Measurements from ENCODE around the gene NR5A1.

Gene NR5A1

GRCh38 chr9:124495126-124496074 lies 11.8 kb downstream of the NR5A1 start:
- Histone ChIP-seq H3F3A (ENCODE audit: insufficient read depth) (no peaks in the 10 kb centered on the region), H3K27me3 (ENCODE audit: low read length) (no peaks in the 10 kb centered on the region), H3K4me2 (ENCODE audit: low read depth, low read length, poor library complexity, severe bottlenecking) (no peak overlapping the region)

DNA sequence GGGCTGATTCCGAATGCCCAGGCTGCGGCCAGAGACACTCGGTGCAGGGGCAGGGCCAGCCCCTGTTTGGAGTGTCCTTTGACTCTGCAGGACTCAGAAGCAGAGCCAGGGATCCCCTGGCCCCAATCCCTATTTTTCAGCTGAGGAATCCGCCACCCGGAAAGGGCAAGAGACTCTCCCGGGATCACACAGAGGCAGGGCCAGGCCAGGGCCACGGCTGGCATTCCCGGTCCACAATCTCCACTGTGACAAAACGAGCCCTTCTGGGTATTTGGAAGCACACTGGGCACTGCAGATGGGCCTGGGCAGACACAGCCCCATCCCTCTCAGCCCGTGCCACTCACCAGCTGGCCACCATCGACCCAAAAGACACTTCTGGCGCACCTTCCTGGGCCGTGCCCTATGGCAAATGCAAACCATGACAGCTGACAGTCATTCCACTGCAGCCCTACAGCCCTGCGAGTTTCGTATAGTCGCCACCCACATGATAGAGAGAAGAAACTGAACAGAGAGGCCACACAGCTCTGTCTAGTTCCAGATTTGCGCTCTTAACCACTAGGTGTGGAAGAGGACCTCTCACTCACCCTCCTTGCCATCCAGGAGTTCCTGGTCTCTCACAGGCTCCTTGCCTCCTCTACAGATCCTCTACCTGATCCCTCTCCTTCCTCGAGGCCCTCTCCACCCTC lies 13.3 kb downstream of the NR5A1 start:
- Histone ChIP-seq H3K27me3 (ENCODE audit: low read length) (no peaks in the 10 kb centered on the region), H2AFZ (ENCODE audit: low read depth, low read length, severe bottlenecking) (no peak overlapping the region), H3F3A (ENCODE audit: insufficient read depth) (no peaks in the 10 kb centered on the region), H3K9ac (ENCODE audit: low read length) (no peak overlapping the region), H3K9me2 (replicated peaks; ENCODE audit: insufficient read depth, low read length) (no peaks in the 10 kb centered on the region), H4K20me1 (ENCODE audit: low read depth, low read length) (no peaks in the 10 kb centered on the region), H3K79me2 (ENCODE audit: insufficient read depth, low read length) (no peaks in the 10 kb centered on the region), H3K27ac (ENCODE audit: low read depth, low read length) (no peak overlapping the region), H3K4me2 (ENCODE audit: low read depth, low read length, poor library complexity, severe bottlenecking) (no peak overlapping the region), H3K4me3 (ENCODE audit: insufficient read depth, low read length, poor library complexity, severe bottlenecking) (no peak overlapping the region), H3K36me3 (ENCODE audit: low read length) (no peaks in the 10 kb centered on the region), H3K9me3 (ENCODE audit: insufficient read depth, low read length) (no peaks in the 10 kb centered on the region)
- TF ChIP-seq EZH2phosphoT487 (conservative IDR thresholded peaks at IDR 0.05; ENCODE audit: low read length) (no peak), CTCF (IDR thresholded peaks at IDR 0.05; ENCODE audit: insufficient read depth, low read length, poor library complexity, severe bottlenecking) (no peak)

More at GRCh38 chr9:124495126-124496074, 11.8 kb downstream of the NR5A1 start:
- Histone ChIP-seq H3K9me2 (replicated peaks; ENCODE audit: insufficient read depth, low read length) (no peaks in the 10 kb centered on the region), H3K79me2 (ENCODE audit: insufficient read depth, low read length) (no peaks in the 10 kb centered on the region), H4K20me1 (ENCODE audit: low read depth, low read length) (no peaks in the 10 kb centered on the region), H3K9ac (ENCODE audit: low read length) (no peak overlapping the region), H3K4me3 (ENCODE audit: insufficient read depth, low read length, poor library complexity, severe bottlenecking) (no peak overlapping the region), H3K36me3 (ENCODE audit: low read length) (no peaks in the 10 kb centered on the region), H3K27ac (ENCODE audit: low read depth, low read length) (no peak overlapping the region), H2AFZ (ENCODE audit: low read depth, low read length, severe bottlenecking) (no peak overlapping the region), H3K9me3 (ENCODE audit: insufficient read depth, low read length) (no peaks in the 10 kb centered on the region)
- TF ChIP-seq EZH2phosphoT487 (conservative IDR thresholded peaks at IDR 0.05; ENCODE audit: low read length) = no peak
- no peak for TF ChIP-seq CTCF (IDR thresholded peaks at IDR 0.05; ENCODE audit: insufficient read depth, low read length, poor library complexity, severe bottlenecking)

- no peak overlapping the region for H3K9ac ChIP-seq (ENCODE audit: low read length)
- H3K36me3 ChIP-seq (ENCODE audit: low read length) = no peaks in the 10 kb centered on the region
- H3K9me2 ChIP-seq (replicated peaks; ENCODE audit: insufficient read depth, low read length) = no peaks in the 10 kb centered on the region
- H4K20me1 ChIP-seq (ENCODE audit: low read depth, low read length) = no peaks in the 10 kb centered on the region
- no peak overlapping the region for H3K4me3 ChIP-seq (ENCODE audit: insufficient read depth, low read length, poor library complexity, severe bottlenecking)
- H2AFZ ChIP-seq (ENCODE audit: low read depth, low read length, severe bottlenecking) = no peak overlapping the region
- H3K79me2 ChIP-seq (ENCODE audit: insufficient read depth, low read length) = no peaks in the 10 kb centered on the region
- TF ChIP-seq CTCF (IDR thresholded peaks at IDR 0.05; ENCODE audit: insufficient read depth, low read length, poor library complexity, severe bottlenecking) (no peak), EZH2phosphoT487 (conservative IDR thresholded peaks at IDR 0.05; ENCODE audit: low read length) (no peak)
- no peaks in the 10 kb centered on the region for H3F3A ChIP-seq (ENCODE audit: insufficient read depth)
- no peak overlapping the region for H3K27ac ChIP-seq (ENCODE audit: low read depth, low read length)
- no peaks in the 10 kb centered on the region for H3K9me3 ChIP-seq (ENCODE audit: insufficient read depth, low read length)
- H3K4me2 ChIP-seq (ENCODE audit: low read depth, low read length, poor library complexity, severe bottlenecking) = no peak overlapping the region
- no peaks in the 10 kb centered on the region for H3K27me3 ChIP-seq (ENCODE audit: low read length)
Measured at GRCh38 chr9:124493218-124493617, 14.0 kb downstream of the NR5A1 start.
